ENCODE data around the gene SHISA9. TPM values are rescaled to one million over a fixed set of nuclear protein-coding genes. Genes with fewer than 3 reads are reported as not detected.

The SHISA9 gene
- total RNA-seq, 5 donors from 2014 or later (not counting 1 experiment from before 2014, with no cell fraction given) = 0.06 TPM; not detected in 4

GRCh38 chr16:13270602-13271001 lies 369.2 kb downstream of the SHISA9 start:
- Mint-ChIP-seq H3K4me3 (no peak overlapping the region), H3K27ac (no peak overlapping the region), H3K4me1 (no peaks in the 10 kb centered on the region), H3K9me3 (peaks cover 0 to 10% (median 3%) of the 10 kb centered on the region in 3 donors), H3K27me3 (peaks cover 7 to 11% of the 10 kb centered on the region in 2 donors), H3K36me3 (no peaks in the 10 kb centered on the region)
- H3K27me3 ChIP-seq (replicated peaks in 1 of 2; ENCODE audit: control insufficient read depth in 2 of 2, extremely low read depth in 1 of 2, insufficient read depth in 2 of 2, low read length in 1 of 2) = no peaks in the 10 kb centered on the region
- H3K27ac ChIP-seq (ENCODE audit: low read length) = no peak overlapping the region
- no peaks in the 10 kb centered on the region for H3K36me3 ChIP-seq (ENCODE audit: control insufficient read depth in 2 of 2, extremely low read depth in 1 of 2, insufficient read depth in 1 of 2, low read length in 1 of 2)
- H3K4me3 ChIP-seq (ENCODE audit: control insufficient read depth in 1 of 2, extremely low read depth in 1 of 2, low read length in 1 of 2) = no peak overlapping the region
- ChIA-PET POLR2A (no interaction called here), CTCF (no interaction called here)
- no peaks in the 10 kb centered on the region for H3K9me3 ChIP-seq
- H3K4me1 ChIP-seq (ENCODE audit: control insufficient read depth in 1 of 2, extremely low read depth in 1 of 2, insufficient read depth in 2 of 2, low read length in 2 of 2) = no peaks in the 10 kb centered on the region
- DNase-seq = no peak
- no CpG with 5 or more reads among the region's 1 CpG for WGBS (ENCODE audit: insufficient coverage)
- no peak for ATAC-seq (replicated peaks in 1 of 4)

DNA sequence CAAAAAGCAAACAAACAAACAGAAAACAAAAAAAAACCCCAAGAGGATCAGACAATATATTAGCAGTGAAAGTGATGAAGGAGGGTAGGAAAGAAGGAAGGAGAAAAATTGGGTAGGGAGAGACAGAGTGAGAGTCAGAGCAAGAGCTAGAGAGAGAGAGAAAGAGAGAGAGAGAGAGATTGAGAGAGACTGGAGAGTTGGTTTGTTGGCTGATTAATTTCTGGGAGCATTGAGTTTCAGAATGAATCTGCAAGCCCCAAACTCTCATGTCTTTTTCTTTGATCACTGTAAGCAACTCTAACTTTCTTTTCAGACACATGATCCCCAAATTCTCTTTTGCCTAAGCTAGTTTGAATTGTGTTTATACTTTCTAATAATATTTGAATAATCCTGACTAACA lies 388.1 kb downstream of the SHISA9 start:
- no peak overlapping the region for H3K27ac Mint-ChIP-seq
- CTCF ChIA-PET = no interaction called here
- no peak overlapping the region for H3K27ac ChIP-seq (ENCODE audit: low read length)
- H3K27me3 Mint-ChIP-seq = peaks cover 7 to 13% of the 10 kb centered on the region in 2 donors
- POLR2A ChIA-PET = no interaction called here
- no peak for DNase-seq
- H3K4me1 ChIP-seq (ENCODE audit: control insufficient read depth in 1 of 2, extremely low read depth in 1 of 2, insufficient read depth in 2 of 2, low read length in 2 of 2) = no peaks in the 10 kb centered on the region
- H3K9me3 Mint-ChIP-seq = peaks cover 5 to 23% (median 22%) of the 10 kb centered on the region in 3 donors
- H3K4me1 Mint-ChIP-seq = no peaks in the 10 kb centered on the region
- H3K36me3 Mint-ChIP-seq = no peaks in the 10 kb centered on the region
- no peaks in the 10 kb centered on the region for H3K9me3 ChIP-seq
- no peaks in the 10 kb centered on the region for H3K36me3 ChIP-seq (ENCODE audit: control insufficient read depth in 2 of 2, extremely low read depth in 1 of 2, insufficient read depth in 1 of 2, low read length in 1 of 2)
- no peak overlapping the region for H3K4me3 ChIP-seq (ENCODE audit: control insufficient read depth in 1 of 2, extremely low read depth in 1 of 2, low read length in 1 of 2)
- peaks cover 0 to 2% of the 10 kb centered on the region in 2 experiments for H3K27me3 ChIP-seq (replicated peaks in 1 of 2; ENCODE audit: control insufficient read depth in 2 of 2, extremely low read depth in 1 of 2, insufficient read depth in 2 of 2, low read length in 1 of 2)
- ATAC-seq (replicated peaks in 1 of 4) = no peak
- no peak overlapping the region for H3K4me3 Mint-ChIP-seq

Other genes starting within 250 kb of the SHISA9 start
- 1 to 10 TPM; 2.9 to 9.2 (median 7.5) TPM for gene CPPED1, start 97.7 kb upstream of the SHISA9 start, total RNA-seq